Calu3 (cell line): ENCODE measurements around the gene NR2C2AP. TPM values are rescaled to one million over a fixed set of nuclear protein-coding genes. Genes with fewer than 3 reads are reported as not detected.

ENCODE experiments used
- BruUV-seq: library from RNA; stranded (reverse); fragments of 400-500 nt; replicated peaks from 2 replicates; lab custom pipeline; 2021; lab: Mats Ljungman, UMichigan
- CTCF ChIA-PET: fragments of 300-600 bp; sonication (Branson Sonifier 250); formaldehyde crosslinking; loops from one replicate; lab custom pipeline; 2022; ENCODE audit warnings: antibody characterized with exemption; lab: Charles Lee
- DNase-seq: peaks from one replicate; pipeline ENCODE4 v3.0.0; 2022
- H3K27ac Mint-ChIP-seq: one replicate; pipeline ENCODE4 v1.8.0; 2022; ENCODE audit warnings: mixed read lengths; ENCODE audit not compliant: unreplicated experiment
- H3K27me3 Mint-ChIP-seq: one replicate; pipeline ENCODE4 v1.8.0; 2022; ENCODE audit warnings: mixed read lengths; ENCODE audit not compliant: unreplicated experiment
- H3K36me3 Mint-ChIP-seq: one replicate; pipeline ENCODE4 v1.8.0; 2022; ENCODE audit warnings: mild to moderate bottlenecking, moderate library complexity, mixed read lengths; ENCODE audit not compliant: insufficient read depth, unreplicated experiment
- H3K4me1 Mint-ChIP-seq: one replicate; pipeline ENCODE4 v1.8.0; 2022; ENCODE audit warnings: mild to moderate bottlenecking, low read depth, mixed read lengths; ENCODE audit not compliant: unreplicated experiment
- H3K4me3 Mint-ChIP-seq: one replicate; pipeline ENCODE4 v1.8.0; 2022; ENCODE audit warnings: mild to moderate bottlenecking, low read depth, moderate library complexity, mixed read lengths; ENCODE audit not compliant: unreplicated experiment
- H3K9me3 Mint-ChIP-seq: one replicate; pipeline ENCODE4 v1.8.0; 2022; ENCODE audit warnings: low read depth, mixed read lengths; ENCODE audit not compliant: unreplicated experiment
- CTCF ChIP-seq: fragments of 200-600 bp; IDR thresholded peaks from one replicate; pipeline ENCODE4 v1.8.0; 2022; ENCODE audit warnings: antibody characterized with exemption; ENCODE audit not compliant: unreplicated experiment
- intact Hi-C: fragments of 100-400 bp; cut with micrococcal nuclease; formaldehyde crosslinking; loops from one replicate; pipeline ENCODE4 v1.10.0; 2022; ENCODE audit not compliant: unreplicated experiment
- total RNA-seq: library from RNA; stranded (reverse); gene quantifications from 2 replicates; pipeline ENCODE4 v1.2.3, GENCODE V29; 2022

The NR2C2AP gene
- total RNA-seq, 1 experiment from 2014 or later = 20.6 TPM

GRCh38 chr19:19230999-19231398 is 27.8 kb upstream of the NR2C2AP start:
- H3K4me3 Mint-ChIP-seq = no peak overlapping the region
- peaks cover 42% of the 10 kb centered on the region for H3K27me3 Mint-ChIP-seq
- H3K27ac Mint-ChIP-seq = no peak overlapping the region
- TF ChIP-seq CTCF = no peak
- CTCF ChIA-PET = interaction anchor here (0.6 to 0.7 kb wide), 2 partner anchors 15 to 38 kb away, joined by 3 to 4 read pairs; no protein-coding TSS in a partner anchor
- no TSS peak for BruUV-seq
- no peaks in the 10 kb centered on the region for H3K4me1 Mint-ChIP-seq
- intact Hi-C loops = no loop called here
- no peak for DNase-seq
- H3K36me3 Mint-ChIP-seq = no peaks in the 10 kb centered on the region
- H3K9me3 Mint-ChIP-seq = no peaks in the 10 kb centered on the region

- no TSS peak for BruUV-seq
- CTCF ChIA-PET = no interaction called here
- Mint-ChIP-seq H3K4me3 (no peak overlapping the region), H3K36me3 (no peaks in the 10 kb centered on the region), H3K27me3 (peaks cover 49% of the 10 kb centered on the region), H3K4me1 (no peaks in the 10 kb centered on the region), H3K27ac (no peak overlapping the region), H3K9me3 (no peaks in the 10 kb centered on the region)
- intact Hi-C loops = loop anchor here (10.0 kb wide), 1 partner anchor 85 kb away; no protein-coding TSS in a partner anchor
- no peak for DNase-seq
- no peak for TF ChIP-seq CTCF
Observed at GRCh38 chr19:19229701-19230100, 26.5 kb upstream of the NR2C2AP start.

- no peak for DNase-seq
- Mint-ChIP-seq H3K27ac (no peak overlapping the region), H3K4me3 (no peak overlapping the region), H3K9me3 (no peaks in the 10 kb centered on the region), H3K27me3 (peaks cover 60% of the 10 kb centered on the region), H3K4me1 (no peaks in the 10 kb centered on the region), H3K36me3 (no peaks in the 10 kb centered on the region)
- intact Hi-C loops = loop anchor here (10.0 kb wide), 1 partner anchor 82 kb away; no protein-coding TSS in a partner anchor
- CTCF ChIA-PET = no interaction called here
- BruUV-seq = no TSS peak
- TF ChIP-seq CTCF = no peak
Observed at GRCh38 chr19:19227217-19227616, 24.0 kb upstream of the NR2C2AP start.

- TF ChIP-seq CTCF = no peak
- no peaks in the 10 kb centered on the region for H3K36me3 Mint-ChIP-seq
- DNase-seq = no peak
- H3K4me1 Mint-ChIP-seq = no peaks in the 10 kb centered on the region
- no peaks in the 10 kb centered on the region for H3K9me3 Mint-ChIP-seq
- CTCF ChIA-PET = no interaction called here
- H3K4me3 Mint-ChIP-seq = no peak overlapping the region
- H3K27me3 Mint-ChIP-seq = peaks cover 54% of the 10 kb centered on the region
- no peak overlapping the region for H3K27ac Mint-ChIP-seq
- BruUV-seq = no TSS peak
- intact Hi-C loops = loop anchor here (10.0 kb wide), 1 partner anchor 82 kb away; no protein-coding TSS in a partner anchor
Observed at GRCh38 chr19:19226663-19227062, 23.4 kb upstream of the NR2C2AP start.
